ENCODE measurements around the gene PGBD5. TPM values are rescaled to one million over a fixed set of nuclear protein-coding genes. Genes with fewer than 3 reads are reported as not detected.

PGBD5 gene
- total RNA-seq, 1 donor from 2014 or later, result 14.7 TPM

GRCh38 chr1:230395932-230396331 lies 30.2 kb downstream of the PGBD5 start:
- Histone ChIP-seq H3K4me1 (ENCODE audit: insufficient read depth, low read length) (no peaks in the 10 kb centered on the region), H3K4me2 (ENCODE audit: low read length) (no peak overlapping the region), H2AFZ (ENCODE audit: low read depth, low read length) (no peak overlapping the region), H4K20me1 (ENCODE audit: insufficient read depth, low read length) (no peaks in the 10 kb centered on the region), H3K27ac (ENCODE audit: low read depth, low read length) (no peak overlapping the region), H3K4me3 (ENCODE audit: insufficient read depth, low read depth, low read length) (no peak overlapping the region), H3K9me3 (ENCODE audit: insufficient read depth, low read depth, low read length) (no peaks in the 10 kb centered on the region), H3K9ac (ENCODE audit: low read length) (no peak overlapping the region), H3K27me3 (ENCODE audit: insufficient read depth, low read length) (no peaks in the 10 kb centered on the region), H3K79me2 (ENCODE audit: insufficient read depth, low read length) (no peaks in the 10 kb centered on the region), H3K36me3 (ENCODE audit: insufficient read depth, low read length) (no peaks in the 10 kb centered on the region)
- peaks cover 4% of the 10 kb centered on the region for H3K36me3 Mint-ChIP-seq (ENCODE audit: low read depth, unreplicated experiment)
- no peak overlapping the region for H3K4me3 Mint-ChIP-seq (ENCODE audit: unreplicated experiment)
- TF ChIP-seq EZH2 (IDR thresholded peaks at IDR 0.05; ENCODE audit: insufficient read depth, low read length), result no peak
- no peak for TF ChIP-seq CTCF (IDR thresholded peaks at IDR 0.05; ENCODE audit: insufficient read depth, low read depth, low read length)
- no peak for DNase-seq (ENCODE audit: low read depth)
- peaks cover 4% of the 10 kb centered on the region for H3K9me3 Mint-ChIP-seq (ENCODE audit: unreplicated experiment)
- H3K27ac Mint-ChIP-seq (ENCODE audit: unreplicated experiment), result no peak overlapping the region
- no peaks in the 10 kb centered on the region for H3K27me3 Mint-ChIP-seq (ENCODE audit: low read depth, unreplicated experiment)
- FAIRE-seq, result no peak
- H3K4me1 Mint-ChIP-seq (ENCODE audit: low read depth, unreplicated experiment), result peaks cover 20% of the 10 kb centered on the region

GRCh38 chr1:230394741-230395140 lies 31.4 kb downstream of the PGBD5 start:
- Histone ChIP-seq H3K9ac (ENCODE audit: low read length) (no peak overlapping the region), H3K79me2 (ENCODE audit: insufficient read depth, low read length) (no peaks in the 10 kb centered on the region), H3K9me3 (ENCODE audit: insufficient read depth, low read depth, low read length) (no peaks in the 10 kb centered on the region), H3K27ac (ENCODE audit: low read depth, low read length) (no peak overlapping the region), H3K4me2 (ENCODE audit: low read length) (no peak overlapping the region), H3K36me3 (ENCODE audit: insufficient read depth, low read length) (no peaks in the 10 kb centered on the region), H3K4me3 (ENCODE audit: insufficient read depth, low read depth, low read length) (no peak overlapping the region), H4K20me1 (ENCODE audit: insufficient read depth, low read length) (no peaks in the 10 kb centered on the region), H2AFZ (ENCODE audit: low read depth, low read length) (no peak overlapping the region), H3K4me1 (ENCODE audit: insufficient read depth, low read length) (no peaks in the 10 kb centered on the region), H3K27me3 (ENCODE audit: insufficient read depth, low read length) (no peaks in the 10 kb centered on the region)
- no peaks in the 10 kb centered on the region for H3K27me3 Mint-ChIP-seq (ENCODE audit: low read depth, unreplicated experiment)
- peaks cover 4% of the 10 kb centered on the region for H3K9me3 Mint-ChIP-seq (ENCODE audit: unreplicated experiment)
- no peak for DNase-seq (ENCODE audit: low read depth)
- H3K36me3 Mint-ChIP-seq (ENCODE audit: low read depth, unreplicated experiment), result peaks cover 4% of the 10 kb centered on the region
- no peak overlapping the region for H3K4me3 Mint-ChIP-seq (ENCODE audit: unreplicated experiment)
- no peak for TF ChIP-seq CTCF (IDR thresholded peaks at IDR 0.05; ENCODE audit: insufficient read depth, low read depth, low read length)
- TF ChIP-seq EZH2 (IDR thresholded peaks at IDR 0.05; ENCODE audit: insufficient read depth, low read length), result no peak
- peaks cover 17% of the 10 kb centered on the region for H3K4me1 Mint-ChIP-seq (ENCODE audit: low read depth, unreplicated experiment)
- H3K27ac Mint-ChIP-seq (ENCODE audit: unreplicated experiment), result no peak overlapping the region
- no peak for FAIRE-seq

GRCh38 chr1:230394134-230394533 lies 32.0 kb downstream of the PGBD5 start:
- Histone ChIP-seq H3K27ac (ENCODE audit: low read depth, low read length) (no peak overlapping the region), H3K79me2 (ENCODE audit: insufficient read depth, low read length) (no peaks in the 10 kb centered on the region), H3K4me1 (ENCODE audit: insufficient read depth, low read length) (no peaks in the 10 kb centered on the region), H3K4me3 (ENCODE audit: insufficient read depth, low read depth, low read length) (no peak overlapping the region), H4K20me1 (ENCODE audit: insufficient read depth, low read length) (no peaks in the 10 kb centered on the region), H3K36me3 (ENCODE audit: insufficient read depth, low read length) (no peaks in the 10 kb centered on the region), H2AFZ (ENCODE audit: low read depth, low read length) (no peak overlapping the region), H3K9ac (ENCODE audit: low read length) (no peak overlapping the region), H3K4me2 (ENCODE audit: low read length) (no peak overlapping the region), H3K27me3 (ENCODE audit: insufficient read depth, low read length) (no peaks in the 10 kb centered on the region), H3K9me3 (ENCODE audit: insufficient read depth, low read depth, low read length) (no peaks in the 10 kb centered on the region)
- no peak for TF ChIP-seq CTCF (IDR thresholded peaks at IDR 0.05; ENCODE audit: insufficient read depth, low read depth, low read length)
- TF ChIP-seq EZH2 (IDR thresholded peaks at IDR 0.05; ENCODE audit: insufficient read depth, low read length), result no peak
- Mint-ChIP-seq H3K9me3 (ENCODE audit: unreplicated experiment) (peaks cover 4% of the 10 kb centered on the region), H3K4me1 (ENCODE audit: low read depth, unreplicated experiment) (peaks cover 17% of the 10 kb centered on the region), H3K36me3 (ENCODE audit: low read depth, unreplicated experiment) (peaks cover 4% of the 10 kb centered on the region), H3K27ac (ENCODE audit: unreplicated experiment) (no peak overlapping the region), H3K27me3 (ENCODE audit: low read depth, unreplicated experiment) (no peaks in the 10 kb centered on the region), H3K4me3 (ENCODE audit: unreplicated experiment) (no peak overlapping the region)
- DNase-seq (ENCODE audit: low read depth) (no peak), FAIRE-seq (no peak)

All from astrocyte (in vitro differentiated cells and primary cell).